Right cardiac atrium (tissue), 5 donors: ENCODE measurements around the gene MVB12B. TPM values are rescaled to one million over a fixed set of nuclear protein-coding genes. Genes with fewer than 3 reads are reported as not detected.
"Not testable (repeated sequence)": the region's sequence is repeated elsewhere in the genome, so short reads cannot be mapped to it uniquely, and the experiment has no call there.

Experiments
- ATAC-seq, 2 donors: fragments of 200-7000 bp; cut with Tn5 transposase; one replicate each; pipeline versions ENCODE4 v1.8.0 to v1.9.1; 2020; ENCODE audit warnings: moderate library complexity in 2 of 2, mild to moderate bottlenecking in 1 of 2
- DNase-seq, 3 donors: peaks; one replicate each; pipeline ENCODE4 v3.0.0-alpha.2; 2020
- H3K27ac ChIP-seq: one replicate; pipeline ENCODE4 v1.5.1; 2013; ENCODE audit warnings: mild to moderate bottlenecking, low read length, control low read depth, moderate library complexity
- H3K27me3 ChIP-seq: one replicate; pipeline ENCODE4 v1.6.1; 2013; ENCODE audit not compliant: control insufficient read depth, insufficient read depth
- H3K4me1 ChIP-seq: one replicate; pipeline ENCODE4 v1.6.1; 2013; ENCODE audit warnings: low read length; ENCODE audit not compliant: control insufficient read depth, insufficient read depth
- H3K4me3 ChIP-seq: one replicate; pipeline ENCODE4 v1.5.1; 2013; ENCODE audit warnings: low read length, control low read depth
- H3K9me3 ChIP-seq: one replicate; pipeline ENCODE4 v1.6.1; 2013; ENCODE audit warnings: low read length; ENCODE audit not compliant: control insufficient read depth
- WGBS: extraction: QIAGEN DNeasy Blood & Tissue Kit; methylation state at CpG from one replicate; pipeline ENCODE4 v1.1.7; 2013; 5-methylcytosine and 5-hydroxymethylcytosine counted together
- intact Hi-C, 4 donors: fragments of 100-400 bp; cut with DNase I; formaldehyde crosslinking; loops; one replicate each; pipeline versions ENCODE4 v1.11.0 to v1.14.0; 2022 to 2023
- polyA plus RNA-seq: library from polyadenylated mRNA; stranded (reverse); fragments of 200-250 nt; gene quantifications from one replicate; pipeline ENCODE4 v1.2.3, GENCODE V29; 2013
- total RNA-seq, 4 donors: library from RNA; stranded (reverse); fragmentation: NEBNext Ultra II Directional; extraction: Animal tissue kit (Norgen Biotek cat#: 25700); gene quantifications; one replicate each; pipeline ENCODE4 v1.2.1, GENCODE V29; 2021
- donor health status: healthy with polysubstance abuse.
- donor health status: DM: no; HTN: yes; CAD: no.
- donor health status: DM: no; HTN: no; CAD: no.
- donor health status: DM: no; HTN: yes; CAD: no; lungs with severe emphysema.
- donor health status: DM: yes; HTN: yes; CAD: no.

Gene MVB12B
- total and polyA plus RNA-seq, 5 donors, result 5.8 to 12.8 (median 12.0) TPM

DNA sequence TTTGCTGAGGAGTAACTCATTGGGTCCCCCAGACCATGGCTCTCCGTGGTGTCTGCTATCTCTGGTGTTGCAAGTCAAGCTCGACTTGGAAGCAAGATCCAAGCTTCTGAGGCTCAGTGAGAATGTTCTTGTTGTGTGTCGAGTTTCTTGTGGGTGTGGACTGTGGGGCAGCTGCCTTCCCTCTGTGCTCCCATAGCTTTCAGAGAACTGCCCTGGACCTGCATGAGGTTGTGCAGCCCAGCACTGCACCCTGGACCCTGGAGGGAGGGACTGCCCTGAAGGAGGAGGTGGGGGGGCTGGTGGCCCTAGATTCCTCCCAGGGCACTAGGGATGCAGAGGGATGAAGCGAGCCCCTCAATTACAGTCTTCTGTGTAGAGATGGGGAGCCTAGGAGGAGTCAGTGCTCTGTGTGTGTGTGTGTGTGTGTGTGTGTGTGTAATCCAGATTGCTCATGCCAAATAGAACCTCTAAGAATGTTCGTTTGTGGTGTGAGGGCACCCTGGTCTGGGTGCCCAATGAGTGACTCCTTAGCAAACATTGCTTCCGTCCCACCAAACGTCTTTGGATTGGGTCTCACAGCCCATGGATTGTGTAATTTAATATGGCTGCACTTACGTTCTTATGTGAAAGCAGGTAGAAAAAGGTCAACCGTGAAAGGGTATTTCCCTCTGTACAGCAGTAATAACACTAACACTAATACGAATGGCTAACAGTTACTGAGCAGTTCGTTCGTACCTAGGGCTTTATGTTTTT, 143.8 kb downstream of the MVB12B start:
- ATAC-seq, result no peak
- 76% methylated on average over 12 of the region's 12 CpGs for WGBS

DNA sequence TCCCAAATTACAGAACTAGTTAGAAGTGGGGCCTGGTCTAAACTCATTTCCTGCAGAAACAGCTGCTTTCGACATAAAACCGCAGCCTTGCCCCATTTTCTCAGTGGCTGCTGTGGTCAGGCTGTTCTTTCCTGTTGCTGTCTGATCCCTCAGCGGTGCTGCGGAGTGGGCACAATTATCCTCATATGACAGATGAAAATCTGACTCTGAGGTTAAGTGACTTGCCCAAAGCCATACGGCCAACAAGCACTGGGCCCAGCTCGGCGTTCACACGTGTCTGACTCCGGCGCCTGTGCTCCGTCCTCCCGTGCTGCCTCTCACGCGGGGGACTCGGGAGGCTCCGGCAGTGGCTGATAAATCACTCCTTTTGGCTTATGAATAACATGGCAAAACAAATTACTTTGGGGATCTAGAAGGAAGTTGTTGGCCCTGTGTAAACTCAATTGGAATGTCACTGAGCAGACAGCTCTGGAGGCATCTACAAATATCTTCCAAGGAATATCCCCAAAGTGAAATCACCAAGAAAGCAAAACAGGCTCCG, 144.5 kb downstream of the MVB12B start:
- H3K9me3 ChIP-seq, result no peaks in the 10 kb centered on the region
- ATAC-seq (peak; percentile 67 to 73), DNase-seq (peak; percentile 49 to 86 (median 78))
- H3K27me3 ChIP-seq, result no peaks in the 10 kb centered on the region
- intact Hi-C loops, result no loop called here
- WGBS, result 61% methylated on average over 17 of the region's 17 CpGs
- H3K27ac ChIP-seq, result no peak overlapping the region
- no peaks in the 10 kb centered on the region for H3K4me1 ChIP-seq
- no peak overlapping the region for H3K4me3 ChIP-seq

More for the DNA sequence above, 143.8 kb downstream of the MVB12B start:
- H3K9me3 ChIP-seq, result no peaks in the 10 kb centered on the region
- H3K4me1 ChIP-seq, result no peaks in the 10 kb centered on the region
- no peak overlapping the region for H3K4me3 ChIP-seq
- no peak for DNase-seq
- intact Hi-C loops, result no loop called here
- no peaks in the 10 kb centered on the region for H3K27me3 ChIP-seq
- H3K27ac ChIP-seq, result no peak overlapping the region

DNA sequence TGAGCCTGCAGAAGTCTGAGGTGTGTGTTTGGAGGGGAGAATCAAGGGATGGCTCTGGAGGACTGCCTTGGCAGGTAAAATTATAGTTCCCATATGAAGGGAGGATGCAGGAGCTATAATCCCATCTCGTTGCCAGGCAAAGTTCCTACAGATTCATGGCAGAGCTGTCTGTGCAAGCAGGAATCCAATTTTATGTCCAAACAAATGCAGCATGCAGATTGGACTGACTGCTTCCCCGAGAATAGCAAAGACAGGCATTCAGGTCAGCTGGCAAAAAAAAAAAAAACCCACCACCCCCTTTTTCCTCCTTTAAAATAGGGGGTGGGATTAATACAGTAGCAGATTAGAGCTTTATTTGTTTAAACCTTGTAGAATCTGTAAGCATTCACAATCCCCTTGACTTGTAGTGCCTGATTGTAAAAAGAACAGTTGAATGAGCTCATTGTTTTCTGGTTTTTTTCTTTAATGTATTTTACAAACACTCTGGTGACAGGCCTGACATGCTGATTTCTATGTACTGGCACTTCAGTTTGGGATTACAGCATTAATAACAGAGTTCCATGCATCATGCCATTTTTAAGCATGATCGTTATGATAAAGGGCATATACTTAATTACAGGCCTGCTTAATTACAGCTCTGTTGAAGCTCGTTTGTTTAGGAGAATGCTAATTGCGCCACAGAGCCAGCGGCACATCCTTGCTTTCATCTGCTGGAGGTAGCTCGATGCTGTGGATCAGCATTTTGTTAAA, 145.7 kb downstream of the MVB12B start:
- H3K4me3 ChIP-seq, result no peak overlapping the region
- H3K4me1 ChIP-seq, result no peaks in the 10 kb centered on the region
- no peak overlapping the region for H3K27ac ChIP-seq
- intact Hi-C loops, result no loop called here
- no peaks in the 10 kb centered on the region for H3K9me3 ChIP-seq
- ATAC-seq (no peak), DNase-seq (no peak)
- H3K27me3 ChIP-seq, result no peaks in the 10 kb centered on the region
- 84% methylated on average over 7 of the region's 7 CpGs for WGBS

DNA sequence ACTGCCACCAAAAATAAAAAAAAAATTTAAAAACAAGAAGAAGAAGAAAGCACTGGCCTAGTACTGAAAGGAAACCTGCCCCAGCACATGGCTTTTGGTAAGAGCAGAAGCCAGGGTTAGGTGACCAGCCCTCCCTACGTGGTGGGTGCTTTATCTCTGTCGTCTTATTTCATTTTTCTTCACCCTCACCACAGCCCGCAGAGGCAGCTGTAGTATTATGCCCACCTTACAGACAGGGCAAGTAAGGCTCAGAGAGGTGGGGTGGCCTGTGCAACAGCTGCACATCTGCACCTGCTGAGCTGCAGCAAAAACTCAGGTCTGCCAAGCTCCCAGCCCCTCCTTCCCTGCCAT, 146.3 kb downstream of the MVB12B start:
- H3K27me3 ChIP-seq, result no peaks in the 10 kb centered on the region
- WGBS, result 88% methylated on average over 3 of the region's 3 CpGs
- H3K9me3 ChIP-seq, result no peaks in the 10 kb centered on the region
- H3K4me1 ChIP-seq, result no peaks in the 10 kb centered on the region
- H3K4me3 ChIP-seq, result no peak overlapping the region
- intact Hi-C loops, result no loop called here
- no peak overlapping the region for H3K27ac ChIP-seq
- DNase-seq (no peak), ATAC-seq (no peak)

DNA sequence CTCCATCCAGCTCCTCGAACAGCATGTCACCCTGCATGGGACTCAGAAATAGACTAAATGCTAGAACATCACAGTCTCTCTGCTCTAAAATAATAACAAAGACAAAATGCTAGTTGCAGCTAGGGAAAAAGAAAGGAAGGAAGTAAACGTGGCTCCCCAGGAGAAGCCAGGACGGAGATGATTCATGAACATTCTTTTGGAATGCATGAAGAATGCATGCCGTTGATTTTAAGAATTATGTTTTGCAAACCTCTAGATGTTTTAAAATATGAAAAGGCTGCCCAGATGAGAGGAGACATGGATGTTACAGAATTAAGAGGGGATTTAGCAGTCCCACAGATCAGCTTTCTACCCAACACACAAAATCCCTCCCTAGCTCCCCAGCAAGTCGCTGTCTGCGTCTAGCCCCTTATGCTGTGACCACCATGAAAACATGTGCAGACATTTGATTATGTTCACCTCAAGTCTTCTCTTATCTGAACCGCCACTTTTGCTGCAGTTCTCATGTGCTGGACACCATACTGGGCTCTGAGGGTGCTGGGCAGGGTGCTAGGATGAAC, 147.7 kb downstream of the MVB12B start:
- Histone ChIP-seq H3K27me3 (no peaks in the 10 kb centered on the region), H3K4me1 (no peaks in the 10 kb centered on the region), H3K4me3 (no peak overlapping the region), H3K9me3 (no peaks in the 10 kb centered on the region), H3K27ac (no peak overlapping the region)
- ATAC-seq, result no peak
- no peak for DNase-seq
- 82% methylated on average over 7 of the region's 7 CpGs for WGBS
- intact Hi-C loops, result no loop called here

DNA sequence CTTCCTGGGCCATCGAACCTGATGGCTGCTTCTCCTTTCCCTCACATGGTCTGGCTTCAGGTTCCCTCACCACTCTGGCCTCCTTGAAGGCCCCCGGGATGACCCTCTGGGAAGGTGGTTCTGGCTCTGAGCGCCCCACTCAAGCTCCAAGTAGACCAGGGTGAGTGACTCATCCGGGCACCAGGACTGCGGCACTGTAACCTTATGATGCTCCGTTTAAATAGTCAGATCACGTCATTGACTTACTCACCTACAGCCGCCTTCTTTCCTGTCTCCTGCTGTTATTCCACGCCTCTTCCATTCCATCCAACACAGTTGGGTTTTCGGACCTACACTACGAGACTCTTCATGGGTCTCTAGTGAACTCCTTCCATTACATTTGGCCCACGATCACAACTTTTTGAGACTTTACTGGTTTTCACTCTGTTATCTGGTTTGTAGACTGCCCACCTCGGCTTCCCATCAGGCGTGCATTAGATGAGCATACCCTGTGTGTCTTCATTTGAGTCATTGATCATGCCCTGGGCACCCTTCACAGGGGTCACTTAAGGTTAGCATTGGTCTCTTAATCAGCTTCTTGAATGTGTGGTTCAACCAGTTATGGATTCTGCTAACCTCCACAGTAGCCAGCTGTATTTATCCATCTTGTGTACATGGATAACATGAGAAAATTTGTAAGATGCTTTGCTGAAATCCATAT, 148.3 kb downstream of the MVB12B start:
- no peaks in the 10 kb centered on the region for H3K27me3 ChIP-seq
- H3K9me3 ChIP-seq, result no peaks in the 10 kb centered on the region
- WGBS, result 96% methylated on average over 14 of the region's 14 CpGs
- intact Hi-C loops, result no loop called here
- no peak overlapping the region for H3K27ac ChIP-seq
- DNase-seq, result no peak
- ATAC-seq, result no peak
- H3K4me1 ChIP-seq, result no peaks in the 10 kb centered on the region
- no peak overlapping the region for H3K4me3 ChIP-seq

DNA sequence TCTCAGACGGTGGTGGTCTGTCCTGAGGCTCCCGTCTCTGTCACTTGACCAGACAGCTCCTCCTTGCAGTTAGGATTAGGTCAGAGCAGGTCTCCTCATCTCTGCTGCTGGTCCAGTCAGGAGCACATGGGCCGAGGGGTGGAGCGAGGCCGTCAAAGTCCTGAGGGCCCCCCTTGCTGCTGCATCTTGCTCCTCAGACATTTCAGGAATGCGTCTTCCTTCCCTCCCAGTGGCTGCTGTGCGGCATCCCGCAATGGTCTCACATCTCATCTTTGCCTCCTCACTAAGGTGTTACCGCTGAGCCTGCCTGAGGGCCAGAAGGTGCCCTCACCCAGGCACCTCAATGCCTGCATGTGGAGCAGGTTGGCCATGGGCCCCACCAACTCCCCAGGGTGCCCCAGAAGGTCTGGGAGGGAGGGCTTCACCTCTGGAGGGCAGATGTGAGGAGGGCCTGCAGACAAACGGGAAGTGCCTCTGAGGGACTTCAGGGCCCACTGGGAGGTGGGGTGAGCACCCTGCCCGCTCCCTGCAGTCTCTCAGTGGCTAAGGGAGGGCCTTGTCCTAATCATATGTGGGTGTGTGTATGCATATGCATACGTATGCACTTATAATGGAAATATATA, 149.4 kb downstream of the MVB12B start:
- intact Hi-C loops, result no loop called here
- H3K4me1 ChIP-seq, result no peaks in the 10 kb centered on the region
- H3K27ac ChIP-seq, result no peak overlapping the region
- H3K4me3 ChIP-seq, result no peak overlapping the region
- ATAC-seq (no peak), DNase-seq (no peak)
- WGBS, result 87% methylated on average over 12 of the region's 12 CpGs
- H3K9me3 ChIP-seq, result no peaks in the 10 kb centered on the region
- H3K27me3 ChIP-seq, result no peaks in the 10 kb centered on the region

DNA sequence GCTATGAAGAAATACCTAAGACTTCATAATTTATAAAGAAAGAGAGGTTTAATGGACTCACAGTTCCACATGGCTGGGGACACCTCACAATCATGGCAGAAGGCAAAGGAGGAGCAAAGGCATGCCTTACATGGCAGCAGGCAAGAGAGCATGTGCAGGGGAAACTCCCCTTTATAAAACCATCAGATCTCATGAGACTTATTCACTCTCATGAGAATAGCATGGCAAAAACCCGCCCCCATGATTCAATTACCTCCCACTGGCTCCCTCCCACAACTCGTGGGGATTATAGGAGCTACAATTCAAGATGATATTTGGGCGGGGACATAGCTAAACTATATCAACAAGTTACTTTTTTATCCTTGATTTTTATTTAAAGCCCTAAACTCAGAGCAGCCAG, 150.8 kb downstream of the MVB12B start:
- H3K4me1 ChIP-seq, H3K27ac ChIP-seq, intact Hi-C loops, H3K4me3 ChIP-seq, DNase-seq, H3K27me3 ChIP-seq, H3K9me3 ChIP-seq, ATAC-seq: not testable (repeated sequence)
- 87% methylated on average over 3 of the region's 3 CpGs for WGBS

DNA sequence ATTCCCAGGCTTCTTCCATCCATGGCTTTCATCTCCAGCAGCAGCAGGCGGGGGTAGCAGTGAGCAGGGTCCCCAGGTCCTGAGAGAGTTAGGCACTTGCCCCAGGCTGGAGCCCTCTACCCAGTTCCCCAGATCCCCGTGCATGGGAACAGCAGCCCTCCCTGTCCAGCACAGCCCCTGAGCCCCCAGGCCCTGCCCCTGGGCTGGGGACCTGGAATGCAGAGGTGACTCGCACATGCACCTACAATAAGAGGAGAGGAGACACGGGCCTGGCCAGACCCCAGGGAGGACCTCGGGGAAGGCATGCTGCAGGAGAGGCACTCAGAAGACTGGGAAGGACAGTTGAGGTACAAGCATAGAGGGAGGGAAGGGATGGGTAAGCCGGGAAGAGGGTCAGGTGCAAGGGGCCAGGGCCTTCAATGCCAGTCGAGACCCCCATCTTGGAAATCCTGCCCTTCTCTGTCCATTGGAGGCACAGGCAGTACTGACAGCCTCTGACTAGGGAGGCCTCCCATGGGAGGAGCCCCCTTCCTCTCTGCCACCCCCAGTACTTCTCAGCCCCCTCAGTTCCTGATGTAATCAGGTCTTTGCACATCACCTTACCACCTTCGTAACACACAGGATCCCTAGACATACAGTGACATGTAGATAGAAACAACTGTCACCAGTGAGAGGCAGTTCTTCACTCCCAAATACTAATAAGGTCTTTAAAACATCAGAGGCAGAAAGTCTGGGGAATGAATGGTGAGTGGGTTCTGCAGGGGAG, 151.8 kb downstream of the MVB12B start:
- no peaks in the 10 kb centered on the region for H3K9me3 ChIP-seq
- no peak overlapping the region for H3K4me3 ChIP-seq
- H3K27me3 ChIP-seq, result no peaks in the 10 kb centered on the region
- H3K4me1 ChIP-seq, result no peaks in the 10 kb centered on the region
- H3K27ac ChIP-seq, result no peak overlapping the region
- intact Hi-C loops, result no loop called here
- no peak for ATAC-seq
- no peak for DNase-seq
- WGBS, result 93% methylated on average over 8 of the region's 8 CpGs

DNA sequence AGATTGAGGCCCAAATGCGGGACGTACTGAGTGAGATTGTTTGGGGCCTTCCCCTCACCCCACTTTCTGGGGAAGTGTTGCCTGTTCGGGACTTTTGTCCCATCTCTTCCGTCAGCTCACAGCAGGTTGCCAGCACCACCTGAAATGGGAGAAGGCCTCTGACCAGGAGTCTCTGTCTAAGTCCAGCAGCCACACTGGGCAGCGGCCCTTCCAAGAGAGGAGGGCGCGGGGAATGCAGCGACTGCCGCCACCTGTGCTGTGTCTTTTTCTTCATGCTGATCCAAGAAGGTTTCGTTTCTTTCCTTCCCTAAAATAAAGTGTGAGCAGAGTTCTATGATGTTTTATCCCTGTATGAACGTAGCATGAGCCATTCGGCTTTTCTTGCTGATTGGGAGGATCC, 152.9 kb downstream of the MVB12B start:
- DNase-seq (no peak), ATAC-seq (no peak)
- Histone ChIP-seq H3K27ac (no peak overlapping the region), H3K9me3 (no peaks in the 10 kb centered on the region), H3K4me1 (no peaks in the 10 kb centered on the region), H3K27me3 (no peaks in the 10 kb centered on the region), H3K4me3 (no peak overlapping the region)
- intact Hi-C loops, result no loop called here
- 93% methylated on average over 12 of the region's 12 CpGs for WGBS
